ENCODE data around the gene PCDH1.

- no peak for TF ChIP-seq CTCF (IDR thresholded peaks at IDR 0.05; ENCODE audit: low read depth, low read length)
- no peak for TF ChIP-seq POLR2A (IDR thresholded peaks at IDR 0.05; ENCODE audit: extremely low read depth, insufficient read length)
These were observed 20.3 kb upstream of the PCDH1 start for GRCh38 chr5:141898448-141899049.
